HepG2 (cell line): ENCODE results near the gene SMAP1. TPM values are rescaled to one million over a fixed set of nuclear protein-coding genes. Genes with fewer than 3 reads are reported as not detected.

Experiments
- KDM5B ChIP-seq: sonication (generic); formaldehyde crosslinking; IDR thresholded peaks from 2 replicates; pipeline ENCODE4 v1.4.0; 2020; ENCODE audit warnings: missing genetic modification reagents, mild to moderate bottlenecking, borderline replicate concordance
- KLF15 ChIP-seq: sonication (generic); formaldehyde crosslinking; IDR thresholded peaks from 2 replicates; pipeline ENCODE4 v1.8.1; 2023; ENCODE audit warnings: borderline replicate concordance, mild to moderate bottlenecking, inconsistent platforms, missing genetic modification reagents, mixed read lengths
- LCORL ChIP-seq, 2 experiments: fragments of 450-650 bp in 1 of 2; sonication (generic) in 1 of 2; formaldehyde crosslinking in 1 of 2; IDR thresholded peaks; 2 replicates each; pipeline versions ENCODE4 v1.5.0 to v1.6.1; 2017 to 2020; ENCODE audit warnings: antibody characterized with exemption in 1 of 2, missing genetic modification reagents in 1 of 2
- MIXL1 ChIP-seq: IDR thresholded peaks from 2 replicates; pipeline ENCODE4 v1.6.1; 2016
- NFKBIZ ChIP-seq: IDR thresholded peaks from 2 replicates; pipeline ENCODE4 v1.6.1; 2018; ENCODE audit warnings: missing genetic modification reagents, missing compliant biosample characterization
- NPAS2 ChIP-seq: sonication (generic); formaldehyde crosslinking; IDR thresholded peaks from 2 replicates; pipeline ENCODE4 v1.8.0; 2022; ENCODE audit warnings: mild to moderate bottlenecking, missing genetic modification reagents, borderline replicate concordance
- PHF8 ChIP-seq: sonication (generic); formaldehyde crosslinking; IDR thresholded peaks from 2 replicates; pipeline ENCODE4 v1.5.0; 2020; ENCODE audit warnings: missing genetic modification reagents
- POLR2AphosphoS5 ChIP-seq: IDR thresholded peaks from 2 replicates; pipeline ENCODE4 v1.6.1; 2012; ENCODE audit warnings: low read depth, low read length
- TEAD2 ChIP-seq: sonication (generic); formaldehyde crosslinking; IDR thresholded peaks from 2 replicates; pipeline ENCODE4 v1.9.0; 2021; ENCODE audit warnings: missing genetic modification reagents
- UBTF ChIP-seq: sonication (generic); formaldehyde crosslinking; IDR thresholded peaks from 2 replicates; pipeline ENCODE4 v1.4.0; 2020; ENCODE audit warnings: mild to moderate bottlenecking, missing genetic modification reagents
- ZNF138 ChIP-seq: sonication (generic); formaldehyde crosslinking; IDR thresholded peaks from 2 replicates; pipeline ENCODE4 v1.5.0; 2020; ENCODE audit warnings: mild to moderate bottlenecking, low read depth, missing genetic modification reagents
- ZNF432 ChIP-seq: sonication (generic); formaldehyde crosslinking; IDR thresholded peaks from 2 replicates; pipeline ENCODE4 v1.5.0; 2020; ENCODE audit warnings: missing genetic modification reagents, mild to moderate bottlenecking, borderline replicate concordance
- ZNF703 ChIP-seq: sonication (generic); formaldehyde crosslinking; IDR thresholded peaks from 2 replicates; pipeline ENCODE4 v1.5.1; 2020; ENCODE audit warnings: missing genetic modification reagents, mild to moderate bottlenecking, moderate library complexity, borderline replicate concordance
- ZNF768 ChIP-seq: sonication (generic); formaldehyde crosslinking; IDR thresholded peaks from 2 replicates; pipeline ENCODE4 v1.4.0; 2020; ENCODE audit warnings: missing genetic modification reagents
- ZNF777 ChIP-seq: sonication (generic); formaldehyde crosslinking; IDR thresholded peaks from 2 replicates; pipeline ENCODE4 v1.4.0; 2020; ENCODE audit warnings: missing genetic modification reagents
- ZSCAN9 ChIP-seq: IDR thresholded peaks from 2 replicates; pipeline ENCODE4 v1.6.1; 2016; ENCODE audit warnings: borderline replicate concordance
- polyA plus RNA-seq, 8 experiments: library from polyadenylated mRNA; depleted of rRNA in 3 of 8; stranded (reverse) in 7 of 8; unstranded in 1 of 8; fragments of >200 nt; fragmentation: Illumina TruSeq in 4 of 8; extraction: Trizol in 4 of 8; gene quantifications; 2 replicates each; pipeline versions ENCODE4 v1.2.1 to v1.2.3, GENCODE V29; 2011 to 2016; ENCODE audit warnings: low read depth in 4 of 8, missing spikeins in 1 of 8, mixed read lengths in 1 of 8; ENCODE audit not compliant: insufficient read depth in 1 of 8
- total RNA-seq, 5 experiments: library from RNA; depleted of rRNA; stranded (reverse); fragments of >200 nt; fragmentation: Illumina TruSeq; extraction: Trizol; gene quantifications; 2 replicates each; pipeline ENCODE4 v1.2.3, GENCODE V29; 2016; ENCODE audit warnings: low read depth in 1 of 5
- TF ChIP-seq, protein P1 (sequence below): sonication (generic); formaldehyde crosslinking; IDR thresholded peaks from 2 replicates; pipeline ENCODE4 v1.5.0; 2020; ENCODE audit warnings: missing genetic modification reagents
- TF ChIP-seq, protein P2 (sequence below): sonication (generic); formaldehyde crosslinking; IDR thresholded peaks from 2 replicates; pipeline ENCODE4 v1.4.0; 2020; ENCODE audit warnings: mild to moderate bottlenecking, missing genetic modification reagents
- TF ChIP-seq, protein P3 (sequence below): sonication (generic); formaldehyde crosslinking; conservative IDR thresholded peaks from 2 replicates; pipeline ENCODE4 v1.8.0; 2022; ENCODE audit warnings: low read depth, missing genetic modification reagents
- TF ChIP-seq, protein P4 (sequence below): sonication (generic); formaldehyde crosslinking; IDR thresholded peaks from 2 replicates; pipeline ENCODE4 v1.8.0; 2022; ENCODE audit warnings: mild to moderate bottlenecking, missing genetic modification reagents, moderate library complexity
- TF ChIP-seq, protein P5 (sequence below): IDR thresholded peaks from 2 replicates; pipeline ENCODE4 v1.6.1; 2016; ENCODE audit warnings: missing compliant biosample characterization, missing genetic modification reagents, borderline replicate concordance
- TF ChIP-seq, protein P6 (sequence below): sonication (generic); formaldehyde crosslinking; IDR thresholded peaks from 2 replicates; pipeline ENCODE4 v1.4.0; 2020; ENCODE audit warnings: missing genetic modification reagents

The SMAP1 gene
- total and polyA plus RNA-seq, 2 of the 13 experiments (the other 11 are each of a cell fraction or from before 2014, with no cell fraction given) = 13.4 to 17.8 TPM

DNA sequence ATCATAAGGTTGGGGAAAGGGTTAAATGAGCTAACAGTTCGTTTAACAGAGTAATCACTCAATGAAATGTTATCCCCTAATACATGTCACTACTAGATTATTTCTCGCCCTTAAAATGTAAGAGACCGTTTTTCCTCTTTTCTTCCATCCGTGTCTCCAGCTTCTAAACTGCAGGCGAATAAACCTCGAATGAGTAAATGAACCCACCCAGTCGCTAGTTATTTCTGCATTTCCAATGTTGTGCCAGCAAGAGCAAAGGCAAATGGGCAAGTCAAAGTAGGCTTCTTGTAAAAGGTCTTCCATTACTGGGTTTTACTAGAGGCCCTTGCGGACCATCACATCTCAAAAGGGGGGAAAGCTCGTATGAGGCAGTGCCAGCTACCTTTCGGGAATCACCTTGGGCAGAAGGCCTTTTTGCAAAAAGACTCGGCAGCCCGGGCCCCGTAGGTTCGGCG, 400 bp upstream of the SMAP1 start (continued):
- TF ChIP-seq NFKBIZ (no peak), ZNF138 (CRISPR knock-in tag) (no peak), POLR2AphosphoS5 (peak; percentile 70), KLF15 (CRISPR knock-in tag) (no peak), ZNF432 (no peak), TEAD2 (CRISPR knock-in tag) (no peak), ZSCAN9 (CRISPR knock-in tag) (0 out of 2 replicates have a peak, but pooled peaks have one; percentile 24), ZNF703 (CRISPR knock-in tag) (no peak), ZNF777 (CRISPR knock-in tag) (no peak), KDM5B (no peak), ZNF768 (no peak), MIXL1 (CRISPR knock-in tag) (0 out of 2 replicates have a peak, but pooled peaks have one; percentile 15), PHF8 (peak; percentile 51; the same call in 1 of the 2 replicates), NPAS2 (no peak), UBTF (CRISPR knock-in tag) (no peak), LCORL (IDR thresholded peaks at IDR 0.05) (no peak), LCORL (CRISPR knock-in tag; IDR thresholded peaks at IDR 0.05) (no peak)
- TF ChIP-seq, protein P1, sequence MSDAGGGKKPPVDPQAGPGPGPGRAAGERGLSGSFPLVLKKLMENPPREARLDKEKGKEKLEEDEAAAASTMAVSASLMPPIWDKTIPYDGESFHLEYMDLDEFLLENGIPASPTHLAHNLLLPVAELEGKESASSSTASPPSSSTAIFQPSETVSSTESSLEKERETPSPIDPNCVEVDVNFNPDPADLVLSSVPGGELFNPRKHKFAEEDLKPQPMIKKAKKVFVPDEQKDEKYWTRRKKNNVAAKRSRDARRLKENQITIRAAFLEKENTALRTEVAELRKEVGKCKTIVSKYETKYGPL = no peak
- TF ChIP-seq, protein P2, sequence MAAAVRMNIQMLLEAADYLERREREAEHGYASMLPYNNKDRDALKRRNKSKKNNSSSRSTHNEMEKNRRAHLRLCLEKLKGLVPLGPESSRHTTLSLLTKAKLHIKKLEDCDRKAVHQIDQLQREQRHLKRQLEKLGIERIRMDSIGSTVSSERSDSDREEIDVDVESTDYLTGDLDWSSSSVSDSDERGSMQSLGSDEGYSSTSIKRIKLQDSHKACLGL (CRISPR knock-in tag) = no peak
- TF ChIP-seq, protein P3, sequence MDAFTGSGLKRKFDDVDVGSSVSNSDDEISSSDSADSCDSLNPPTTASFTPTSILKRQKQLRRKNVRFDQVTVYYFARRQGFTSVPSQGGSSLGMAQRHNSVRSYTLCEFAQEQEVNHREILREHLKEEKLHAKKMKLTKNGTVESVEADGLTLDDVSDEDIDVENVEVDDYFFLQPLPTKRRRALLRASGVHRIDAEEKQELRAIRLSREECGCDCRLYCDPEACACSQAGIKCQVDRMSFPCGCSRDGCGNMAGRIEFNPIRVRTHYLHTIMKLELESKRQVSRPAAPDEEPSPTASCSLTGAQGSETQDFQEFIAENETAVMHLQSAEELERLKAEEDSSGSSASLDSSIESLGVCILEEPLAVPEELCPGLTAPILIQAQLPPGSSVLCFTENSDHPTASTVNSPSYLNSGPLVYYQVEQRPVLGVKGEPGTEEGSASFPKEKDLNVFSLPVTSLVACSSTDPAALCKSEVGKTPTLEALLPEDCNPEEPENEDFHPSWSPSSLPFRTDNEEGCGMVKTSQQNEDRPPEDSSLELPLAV (CRISPR knock-in tag) = no peak
- TF ChIP-seq, protein P4, sequence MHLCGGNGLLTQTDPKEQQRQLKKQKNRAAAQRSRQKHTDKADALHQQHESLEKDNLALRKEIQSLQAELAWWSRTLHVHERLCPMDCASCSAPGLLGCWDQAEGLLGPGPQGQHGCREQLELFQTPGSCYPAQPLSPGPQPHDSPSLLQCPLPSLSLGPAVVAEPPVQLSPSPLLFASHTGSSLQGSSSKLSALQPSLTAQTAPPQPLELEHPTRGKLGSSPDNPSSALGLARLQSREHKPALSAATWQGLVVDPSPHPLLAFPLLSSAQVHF (CRISPR knock-in tag) = no peak
- TF ChIP-seq, protein P5, sequence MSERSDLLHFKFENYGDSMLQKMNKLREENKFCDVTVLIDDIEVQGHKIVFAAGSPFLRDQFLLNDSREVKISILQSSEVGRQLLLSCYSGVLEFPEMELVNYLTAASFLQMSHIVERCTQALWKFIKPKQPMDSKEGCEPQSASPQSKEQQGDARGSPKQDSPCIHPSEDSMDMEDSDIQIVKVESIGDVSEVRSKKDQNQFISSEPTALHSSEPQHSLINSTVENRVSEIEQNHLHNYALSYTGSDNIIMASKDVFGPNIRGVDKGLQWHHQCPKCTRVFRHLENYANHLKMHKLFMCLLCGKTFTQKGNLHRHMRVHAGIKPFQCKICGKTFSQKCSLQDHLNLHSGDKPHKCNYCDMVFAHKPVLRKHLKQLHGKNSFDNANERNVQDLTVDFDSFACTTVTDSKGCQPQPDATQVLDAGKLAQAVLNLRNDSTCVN (CRISPR knock-in tag) = no peak
- TF ChIP-seq, protein P6, sequence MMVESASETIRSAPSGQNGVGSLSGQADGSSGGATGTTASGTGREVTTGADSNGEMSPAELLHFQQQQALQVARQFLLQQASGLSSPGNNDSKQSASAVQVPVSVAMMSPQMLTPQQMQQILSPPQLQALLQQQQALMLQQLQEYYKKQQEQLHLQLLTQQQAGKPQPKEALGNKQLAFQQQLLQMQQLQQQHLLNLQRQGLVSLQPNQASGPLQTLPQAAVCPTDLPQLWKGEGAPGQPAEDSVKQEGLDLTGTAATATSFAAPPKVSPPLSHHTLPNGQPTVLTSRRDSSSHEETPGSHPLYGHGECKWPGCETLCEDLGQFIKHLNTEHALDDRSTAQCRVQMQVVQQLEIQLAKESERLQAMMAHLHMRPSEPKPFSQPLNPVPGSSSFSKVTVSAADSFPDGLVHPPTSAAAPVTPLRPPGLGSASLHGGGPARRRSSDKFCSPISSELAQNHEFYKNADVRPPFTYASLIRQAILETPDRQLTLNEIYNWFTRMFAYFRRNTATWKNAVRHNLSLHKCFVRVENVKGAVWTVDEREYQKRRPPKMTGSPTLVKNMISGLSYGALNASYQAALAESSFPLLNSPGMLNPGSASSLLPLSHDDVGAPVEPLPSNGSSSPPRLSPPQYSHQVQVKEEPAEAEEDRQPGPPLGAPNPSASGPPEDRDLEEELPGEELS (CRISPR knock-in tag) = no peak
